Left lung (tissue), 10 donors: ENCODE data around the gene TRIP11. TPM values are rescaled to one million over a fixed set of nuclear protein-coding genes. Genes with fewer than 3 reads are reported as not detected.

Source experiments
- ATAC-seq: fragments of 200-7000 bp; cut with Tn5 transposase; one replicate; pipeline ENCODE4 v1.9.1; 2020; ENCODE audit warnings: moderate library complexity
- DNase-seq, 4 donors: peaks; one replicate each; pipeline ENCODE4 v3.0.0-alpha.2; 2013 to 2020
- H3K27ac ChIP-seq, 2 donors: fragments of 200-600 bp; sonication (generic) in 1 of 2; one replicate each; pipeline versions ENCODE4 v1.5.0 to v1.8.0; 2020 to 2021
- H3K27me3 ChIP-seq, 2 donors: fragments of 200-600 bp; sonication (generic) in 1 of 2; one replicate each; pipeline versions ENCODE4 v1.5.0 to v1.8.0; 2020 to 2021
- H3K36me3 ChIP-seq, 2 donors: fragments of 200-600 bp; sonication (generic) in 1 of 2; one replicate each; pipeline versions ENCODE4 v1.5.0 to v1.8.0; 2020 to 2021
- H3K4me1 ChIP-seq, 2 donors: fragments of 200-600 bp; one replicate each; pipeline ENCODE4 v1.8.0; 2021
- H3K4me3 ChIP-seq, 2 donors: fragments of 200-600 bp; sonication (generic) in 1 of 2; one replicate each; pipeline versions ENCODE4 v1.5.0 to v1.8.0; 2020 to 2021; ENCODE audit warnings: mild to moderate bottlenecking in 1 of 2
- H3K9me3 ChIP-seq, 2 donors: fragments of 200-600 bp; sonication (generic) in 1 of 2; one replicate each; pipeline versions ENCODE4 v1.5.0 to v1.8.0; 2020 to 2021
- CTCF ChIP-seq, 2 donors: fragments of 200-600 bp; sonication (generic) in 1 of 2; IDR thresholded peaks; one replicate each; pipeline versions ENCODE4 v1.5.0 to v1.8.0; 2021; ENCODE audit warnings: antibody characterized with exemption in 2 of 2
- intact Hi-C, 2 donors: fragments of 100-400 bp; cut with DNase I; formaldehyde crosslinking; loops; one replicate each; pipeline versions ENCODE4 v1.11.2 to v1.14.2; 2022
- polyA plus RNA-seq, 6 donors: library from polyadenylated mRNA; unstranded; fragments of 120-200 nt; gene quantifications; one replicate each; pipeline ENCODE4 v1.2.1, GENCODE V29; 2013; ENCODE audit not compliant: insufficient read length in 6 of 6
- total RNA-seq, 2 donors: library from RNA; stranded (reverse); fragmentation: NEBNext Ultra II Directional; extraction: Animal tissue kit (Norgen Biotek cat#: 25700); gene quantifications; one replicate each; pipeline ENCODE4 v1.2.1, GENCODE V29; 2021
- donor health status: DM: no; HTN: yes; CAD: no.
- donor health status: DM: no; HTN: no; CAD: no.

Gene TRIP11
- total and polyA plus RNA-seq, 8 donors, result 26.3 to 64.3 (median 36.6) TPM

GRCh38 chr14:91946622-91947474 lies 93.0 kb downstream of the TRIP11 start:
- TF ChIP-seq CTCF (IDR thresholded peaks at IDR 0.05), result no peak
- Histone ChIP-seq H3K27me3 (peaks cover 0 to 21% of the 10 kb centered on the region in 2 donors), H3K27ac (peak overlapping the region; percentile 72 to 83), H3K4me3 (peak overlapping the region; percentile 45 to 57), H3K36me3 (no peaks in the 10 kb centered on the region), H3K9me3 (no peaks in the 10 kb centered on the region), H3K4me1 (peaks cover 0 to 25% of the 10 kb centered on the region in 2 donors)
- ATAC-seq (peak; percentile 35), DNase-seq (no peak)
- intact Hi-C loops, result no loop called here

GRCh38 chr14:91945751-91946621 lies 93.9 kb downstream of the TRIP11 start:
- H3K9me3 ChIP-seq, result no peaks in the 10 kb centered on the region
- peak; percentile 21 for ATAC-seq
- DNase-seq, result no peak
- peak overlapping the region in 1 of 2 donors; percentile 83 for H3K27ac ChIP-seq
- H3K4me3 ChIP-seq, result peak overlapping the region; percentile 45 to 57
- TF ChIP-seq CTCF (IDR thresholded peaks at IDR 0.05), result no peak
- H3K4me1 ChIP-seq, result peaks cover 0 to 25% of the 10 kb centered on the region in 2 donors
- H3K36me3 ChIP-seq, result no peaks in the 10 kb centered on the region
- intact Hi-C loops, result no loop called here
- peaks cover 0 to 21% of the 10 kb centered on the region in 2 donors for H3K27me3 ChIP-seq

GRCh38 chr14:91942946-91943345 lies 96.9 kb downstream of the TRIP11 start:
- Histone ChIP-seq H3K27me3 (peaks cover 0 to 20% of the 10 kb centered on the region in 2 donors), H3K4me1 (peaks cover 0 to 25% of the 10 kb centered on the region in 2 donors), H3K4me3 (no peak overlapping the region), H3K9me3 (no peaks in the 10 kb centered on the region), H3K36me3 (peaks cover 0 to 6% of the 10 kb centered on the region in 2 donors), H3K27ac (no peak overlapping the region)
- ATAC-seq (no peak), DNase-seq (no peak)
- intact Hi-C loops, result no loop called here
- no peak for TF ChIP-seq CTCF (IDR thresholded peaks at IDR 0.05)

- H3K9me3 ChIP-seq, result no peaks in the 10 kb centered on the region
- H3K27ac ChIP-seq, result no peak overlapping the region
- ATAC-seq (no peak), DNase-seq (no peak)
- peaks cover 0 to 11% of the 10 kb centered on the region in 2 donors for H3K36me3 ChIP-seq
- H3K4me3 ChIP-seq, result no peak overlapping the region
- H3K27me3 ChIP-seq, result peaks cover 0 to 12% of the 10 kb centered on the region in 2 donors
- peaks cover 0 to 20% of the 10 kb centered on the region in 2 donors for H3K4me1 ChIP-seq
- intact Hi-C loops, result no loop called here
- no peak for TF ChIP-seq CTCF (IDR thresholded peaks at IDR 0.05)
Measured at GRCh38 chr14:91942128-91942527, 97.7 kb downstream of the TRIP11 start.

- no peak overlapping the region for H3K4me3 ChIP-seq
- intact Hi-C loops, result no loop called here
- no peaks in the 10 kb centered on the region for H3K9me3 ChIP-seq
- peaks cover 0 to 1% of the 10 kb centered on the region in 2 donors for H3K4me1 ChIP-seq
- DNase-seq (no peak), ATAC-seq (no peak)
- no peaks in the 10 kb centered on the region for H3K27me3 ChIP-seq
- no peak for TF ChIP-seq CTCF (IDR thresholded peaks at IDR 0.05)
- peaks cover 0 to 15% of the 10 kb centered on the region in 2 donors for H3K36me3 ChIP-seq
- H3K27ac ChIP-seq, result no peak overlapping the region
Measured at GRCh38 chr14:91940209-91940608, 99.7 kb downstream of the TRIP11 start.
